GOT3 (cell line): ENCODE results near the gene SNX21.
"Not testable (repeated sequence)": the region's sequence is repeated elsewhere in the genome, so short reads cannot be mapped to it uniquely, and the experiment has no call there.

Experiments
- DNase-seq: peaks from one replicate; lab custom pipeline; 2025; ENCODE audit warnings: mixed read lengths; lab: John Stamatoyannopoulos, UW

Gene SNX21

GRCh38 chr20:45833030-45833882, at the start of gene SNX21:
Gene SNX21, plus strand, starts transcription at chr20:45833799. Its CDS starts 121 bp downstream, at chr20:45833920.
- DNase-seq = peak; percentile 81

- DNase-seq = no peak
These were observed 45.2 kb upstream of the SNX21 start for GRCh38 chr20:45788351-45788750.

GRCh38 chr20:45792317-45793118, 41.1 kb upstream of the SNX21 start:
- DNase-seq = no peak

GRCh38 chr20:45796337-45797065, 37.1 kb upstream of the SNX21 start:
- no peak for DNase-seq

- not testable (repeated sequence) for DNase-seq
These were observed 36.1 kb upstream of the SNX21 start for GRCh38 chr20:45797510-45797909.

- not testable (repeated sequence) for DNase-seq
These were observed 35.6 kb upstream of the SNX21 start for GRCh38 chr20:45797955-45798354.

- no peak for DNase-seq
These were observed 34.5 kb upstream of the SNX21 start for GRCh38 chr20:45798935-45799642.

- DNase-seq = no peak
These were observed 31.7 kb upstream of the SNX21 start for GRCh38 chr20:45801851-45802250.

GRCh38 chr20:45810191-45810970, 23.2 kb upstream of the SNX21 start:
- DNase-seq = no peak

GRCh38 chr20:45812157-45813005, 21.2 kb upstream of the SNX21 start, which contains the start of gene UBE2C:
Gene UBE2C, plus strand, starts transcription at chr20:45812644. Its CDS starts 52 bp downstream, at chr20:45812696.
- peak; percentile 99 for DNase-seq

GRCh38 chr20:45813006-45813340, 20.6 kb upstream of the SNX21 start:
- no peak for DNase-seq

GRCh38 chr20:45813489-45813888, 20.1 kb upstream of the SNX21 start:
- no peak for DNase-seq

GRCh38 chr20:45814314-45814713, 19.3 kb upstream of the SNX21 start:
- no peak for DNase-seq

GRCh38 chr20:45816951-45817350, 16.6 kb upstream of the SNX21 start:
- DNase-seq = no peak

GRCh38 chr20:45817376-45818194, 16.0 kb upstream of the SNX21 start:
- DNase-seq = no peak

- no peak for DNase-seq
These were observed 15.4 kb upstream of the SNX21 start for GRCh38 chr20:45818239-45818638.

- DNase-seq = no peak
These were observed 14.1 kb upstream of the SNX21 start for GRCh38 chr20:45819466-45819865.

GRCh38 chr20:45821947-45822346, 11.7 kb upstream of the SNX21 start:
- DNase-seq = no peak

- DNase-seq = no peak
These were observed 10.7 kb upstream of the SNX21 start for GRCh38 chr20:45822857-45823256.
